HS-27A (cell line): Measurements from ENCODE around the gene FOXN4.

Experiments used
- DNase-seq: peaks from one replicate; pipeline ENCODE4 v3.0.0-alpha.2; 2012; ENCODE audit warnings: low read depth, missing footprints

The FOXN4 gene

DNA sequence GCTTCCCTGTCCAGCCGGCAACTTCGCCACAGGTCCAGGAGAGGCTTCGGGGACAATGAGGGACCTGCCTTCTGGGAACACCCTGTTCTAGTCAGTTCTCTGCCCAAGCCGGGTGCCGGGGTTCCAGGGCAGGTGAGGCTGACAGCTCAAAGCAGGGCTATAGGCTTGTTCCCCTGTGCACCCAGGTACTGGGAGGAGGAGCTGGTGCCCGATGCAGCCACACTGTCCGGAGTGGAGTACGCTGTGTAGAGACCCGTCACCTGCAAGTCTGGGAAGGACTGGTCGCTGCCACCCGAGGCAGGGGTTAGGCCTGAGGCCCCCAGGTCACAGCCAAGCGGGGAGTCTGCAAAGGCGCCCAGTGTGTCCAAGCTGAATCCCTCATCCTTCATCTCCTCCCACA is 29.6 kb downstream of the FOXN4 start:
- DNase-seq, result no peak

GRCh38 chr12:109278912-109279311 is 30.2 kb downstream of the FOXN4 start:
- no peak for DNase-seq

DNA sequence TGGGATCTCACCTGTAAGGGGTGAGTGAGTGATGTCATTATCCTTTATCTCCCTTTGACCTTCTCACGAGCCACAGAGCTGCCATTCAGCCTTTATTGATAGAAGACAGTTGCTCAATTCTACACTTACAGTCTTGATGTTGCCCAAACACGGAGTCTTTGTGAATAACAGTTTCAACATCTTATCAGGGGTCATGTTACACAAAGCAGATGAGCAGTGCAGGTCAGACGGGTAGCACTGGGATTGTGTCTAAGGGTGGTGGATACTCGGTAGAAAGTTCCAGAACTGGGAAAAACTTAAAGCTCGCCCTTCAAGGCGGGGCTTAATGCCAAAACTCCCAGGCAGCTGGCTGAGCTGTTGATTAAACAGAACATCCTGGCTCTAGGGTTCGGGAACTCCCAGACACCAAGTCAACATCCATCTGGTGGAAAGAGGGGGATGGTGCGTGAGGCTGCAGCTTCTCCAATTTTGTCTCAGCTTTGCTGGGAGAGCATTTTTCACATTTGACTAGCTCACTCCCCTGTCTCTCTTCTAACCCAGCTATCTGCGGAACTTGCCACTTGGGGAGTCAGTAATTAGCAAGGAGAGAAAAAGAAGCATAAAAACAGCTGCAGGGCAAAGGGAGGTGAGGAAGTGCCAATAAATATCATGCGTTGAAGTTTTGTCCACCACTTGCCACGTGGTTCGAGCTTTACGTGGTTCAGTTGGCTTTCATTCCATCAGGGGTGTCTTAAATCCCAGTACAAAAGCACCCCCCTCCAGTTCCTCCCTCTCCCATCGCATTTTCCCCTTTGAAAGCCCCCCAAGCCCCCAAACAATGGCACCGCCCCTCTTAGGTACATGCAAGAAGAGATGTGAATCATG is 31.0 kb downstream of the FOXN4 start:
- DNase-seq, result no peak

- DNase-seq, result no peak
Measured at GRCh38 chr12:109277255-109277898, 31.7 kb downstream of the FOXN4 start.

DNA sequence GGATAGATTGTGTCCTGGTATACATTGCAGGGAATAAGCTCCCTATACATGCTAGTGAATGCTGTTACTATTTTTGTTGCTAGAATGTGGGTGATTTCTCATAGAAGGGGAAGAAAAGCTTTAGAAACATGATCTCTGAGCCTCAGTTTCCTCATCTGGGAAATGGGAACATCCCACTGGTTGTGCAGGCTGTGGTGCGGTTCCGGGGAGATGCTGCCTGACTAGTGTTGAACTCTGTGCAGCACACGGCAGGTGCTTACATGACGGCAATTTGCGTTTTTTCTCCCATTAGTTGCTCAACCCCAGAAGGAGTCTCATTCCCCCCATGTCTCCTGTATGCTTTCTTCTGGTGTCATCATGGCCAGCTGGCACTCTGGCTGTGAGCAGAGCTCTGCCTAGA is 32.9 kb downstream of the FOXN4 start:
- no peak for DNase-seq

DNA sequence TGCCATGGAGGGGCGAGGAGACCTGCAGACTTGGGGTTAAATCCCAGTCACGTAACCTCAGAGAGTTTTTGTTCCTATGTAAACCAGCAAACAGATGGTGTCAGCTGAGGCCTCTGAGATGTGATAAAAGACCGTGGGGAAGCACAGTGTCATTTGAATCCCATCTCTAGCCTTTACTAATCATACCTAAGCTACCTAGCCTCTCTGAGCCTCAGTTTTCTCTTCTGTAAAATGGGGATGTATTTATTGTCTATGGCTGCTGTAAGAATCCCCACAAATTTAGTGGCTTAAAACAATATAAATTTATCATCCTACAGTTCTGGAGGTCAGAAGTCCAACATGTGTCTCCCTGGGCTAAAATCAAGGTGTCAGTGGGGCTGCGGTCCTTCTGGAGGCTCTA is 33.9 kb downstream of the FOXN4 start:
- no peak for DNase-seq

GRCh38 chr12:109274381-109274780 is 34.7 kb downstream of the FOXN4 start:
- DNase-seq, result no peak

- DNase-seq, result no peak
Measured at GRCh38 chr12:109273354-109273753, 35.7 kb downstream of the FOXN4 start.

- no peak for DNase-seq
Measured at GRCh38 chr12:109271418-109271817, 37.7 kb downstream of the FOXN4 start.

- DNase-seq, result no peak
Measured at GRCh38 chr12:109270494-109270893, 38.6 kb downstream of the FOXN4 start.

GRCh38 chr12:109269428-109269827 is 39.7 kb downstream of the FOXN4 start:
- no peak for DNase-seq

- DNase-seq, result no peak
Measured at GRCh38 chr12:109268896-109269295, 40.2 kb downstream of the FOXN4 start.

- DNase-seq, result no peak
Measured at GRCh38 chr12:109267361-109267760, 41.7 kb downstream of the FOXN4 start.

- DNase-seq, result no peak
Measured at GRCh38 chr12:109266106-109266879, 42.8 kb downstream of the FOXN4 start.

- DNase-seq, result no peak
Measured at GRCh38 chr12:109264943-109265650, 44.0 kb downstream of the FOXN4 start.

- no peak for DNase-seq
Measured at GRCh38 chr12:109264095-109264942, 44.8 kb downstream of the FOXN4 start.

DNA sequence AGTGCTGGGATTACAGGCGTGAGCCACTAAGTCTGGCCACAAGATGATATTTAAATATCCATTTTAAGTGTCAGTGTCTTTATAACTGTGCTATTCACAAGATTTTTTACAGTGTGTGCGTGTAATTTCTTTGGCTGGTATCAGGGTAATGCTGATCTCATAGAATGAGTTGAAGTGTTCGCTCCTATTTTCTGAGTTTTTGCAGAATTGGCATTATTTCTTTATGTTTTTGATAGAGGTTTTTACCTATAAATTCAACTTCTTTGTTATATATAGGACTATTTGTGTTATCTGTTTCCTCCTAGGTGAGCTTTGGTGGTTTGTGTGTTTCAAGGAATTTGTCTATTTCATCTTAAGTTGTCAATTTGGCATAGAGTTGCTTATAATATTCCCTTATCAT is 45.6 kb downstream of the FOXN4 start:
- DNase-seq, result no peak

DNA sequence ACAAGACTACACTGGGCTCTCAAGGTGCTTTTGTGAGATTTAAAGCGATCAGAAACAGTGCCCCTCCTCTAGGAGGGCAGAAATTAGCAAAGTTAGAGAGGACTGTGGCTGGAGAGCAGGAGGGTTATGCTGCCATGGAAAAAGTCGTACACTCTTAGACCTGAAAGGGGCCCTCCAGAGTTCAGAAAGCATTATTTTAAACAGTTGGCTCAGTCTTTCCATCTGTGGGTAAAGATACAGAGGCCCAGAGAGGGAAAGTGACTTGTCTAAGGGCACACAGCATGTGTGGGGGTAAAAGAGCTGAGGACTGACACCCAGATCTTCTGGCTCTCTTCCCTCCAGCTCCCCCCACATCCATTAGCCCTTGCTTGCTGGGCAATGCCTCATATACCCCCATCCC is 47.1 kb downstream of the FOXN4 start:
- DNase-seq, result no peak

- DNase-seq, result no peak
Measured at GRCh38 chr12:109261087-109261486, 48.0 kb downstream of the FOXN4 start.

DNA sequence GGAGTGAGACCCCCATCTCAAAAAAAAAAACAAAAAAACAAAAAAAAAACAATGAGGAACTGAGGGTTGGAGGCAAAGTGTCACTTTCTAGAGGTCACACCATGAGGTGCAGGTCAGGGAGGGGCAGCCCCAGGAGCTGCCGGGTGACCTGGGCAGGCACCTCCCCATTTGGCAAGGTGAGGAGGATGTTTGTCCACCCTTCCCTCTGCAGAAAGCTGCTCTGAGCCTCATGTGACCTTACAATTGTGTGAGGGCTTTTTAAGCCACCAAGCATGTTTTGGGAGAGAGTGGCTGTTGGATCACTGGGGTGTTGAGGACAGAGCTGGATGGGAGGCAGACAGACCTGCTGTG is 49.6 kb downstream of the FOXN4 start:
- DNase-seq, result no peak
